ENCODE measurements around the gene FGFBP3. TPM values are rescaled to one million over a fixed set of nuclear protein-coding genes. Genes with fewer than 3 reads are reported as not detected.
A peak's percentile ranks its signal among the peaks of the same experiment; 100 is the strongest.

The FGFBP3 gene
- total RNA-seq, 1 experiment from 2014 or later, result 1.2 TPM

DNA sequence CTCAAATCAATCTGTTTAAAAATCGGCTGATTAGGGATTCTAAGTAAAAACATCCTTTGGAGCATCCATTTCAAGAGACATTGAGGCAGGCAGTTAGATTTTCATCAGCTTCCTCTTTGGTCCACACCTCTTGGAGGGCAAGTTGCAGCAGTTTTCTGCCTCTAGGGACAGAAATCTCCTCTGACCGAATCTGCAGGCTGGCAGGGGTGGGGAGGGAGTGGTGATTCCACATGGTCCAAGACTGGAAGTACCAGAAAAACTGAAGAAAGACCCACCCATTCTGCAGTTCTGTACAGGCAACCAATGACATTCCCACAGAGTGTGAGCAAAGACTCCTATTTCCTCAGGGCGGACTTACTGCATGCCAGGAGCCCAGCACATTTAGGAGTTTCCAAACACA, 29.0 kb downstream of the FGFBP3 start:
- no TSS peak for BruUV-seq (replicated peaks)
- Histone ChIP-seq H3K79me2 (ENCODE audit: insufficient read depth, low read length) (no peaks in the 10 kb centered on the region), H3K36me3 (ENCODE audit: control insufficient read depth in 1 of 2, insufficient read depth in 2 of 2, low read length in 2 of 2) (no peaks in the 10 kb centered on the region), H3K4me1 (ENCODE audit: control insufficient read depth in 1 of 2, insufficient read depth in 2 of 2, low read length in 2 of 2) (no peaks in the 10 kb centered on the region; a peak in 1 of 4 replicates), H3K27ac (ENCODE audit: low read depth, low read length) (no peak overlapping the region), H3K4me3 (replicated peaks in 1 of 2; ENCODE audit: low read depth in 1 of 2, low read length in 2 of 2) (no peak overlapping the region), H3K27me3 (ENCODE audit: insufficient read depth, low read length) (no peaks in the 10 kb centered on the region), H3K4me2 (ENCODE audit: low read length) (no peak overlapping the region), H2AFZ (ENCODE audit: low read depth, low read length, poor library complexity, severe bottlenecking) (no peak overlapping the region), H3K9me2 (ENCODE audit: insufficient read depth) (no peaks in the 10 kb centered on the region), H4K20me1 (ENCODE audit: insufficient read depth) (no peaks in the 10 kb centered on the region), H3K9ac (ENCODE audit: low read length) (no peak overlapping the region), H3K9me3 (ENCODE audit: control insufficient read depth in 1 of 2, insufficient read depth in 1 of 2, low read depth in 1 of 2, low read length in 2 of 2) (no peaks in the 10 kb centered on the region)
- TF ChIP-seq, protein P1, sequence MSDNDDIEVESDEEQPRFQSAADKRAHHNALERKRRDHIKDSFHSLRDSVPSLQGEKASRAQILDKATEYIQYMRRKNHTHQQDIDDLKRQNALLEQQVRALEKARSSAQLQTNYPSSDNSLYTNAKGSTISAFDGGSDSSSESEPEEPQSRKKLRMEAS (IDR thresholded peaks at IDR 0.05), result no peak
- TF ChIP-seq ZNF274 (IDR thresholded peaks at IDR 0.05; ENCODE audit: low read depth, low read length) (no peak), ZFX (IDR thresholded peaks at IDR 0.05) (no peak), SP1 (IDR thresholded peaks at IDR 0.05; ENCODE audit: low read depth) (no peak), JUND (IDR thresholded peaks at IDR 0.05) (no peak), YY1 (IDR thresholded peaks at IDR 0.05; ENCODE audit: extremely low read depth, insufficient replicate concordance, low read depth, low read length) (no peak), TCF7L2 (IDR thresholded peaks at IDR 0.05; ENCODE audit: borderline replicate concordance, extremely low read depth, insufficient read depth, insufficient read length) (no peak), SIN3A (IDR thresholded peaks at IDR 0.05; ENCODE audit: low read depth) (no peak), EZH2 (IDR thresholded peaks at IDR 0.05) (no peak), EZH2phosphoT487 (IDR thresholded peaks at IDR 0.05; ENCODE audit: borderline replicate concordance) (no peak), CBX3 (IDR thresholded peaks at IDR 0.05; ENCODE audit: low read depth) (no peak), FOSL1 (IDR thresholded peaks at IDR 0.05; ENCODE audit: low read depth) (no peak), CEBPB (IDR thresholded peaks at IDR 0.05; ENCODE audit: low read depth) (no peak)
- TF ChIP-seq, protein P2, sequence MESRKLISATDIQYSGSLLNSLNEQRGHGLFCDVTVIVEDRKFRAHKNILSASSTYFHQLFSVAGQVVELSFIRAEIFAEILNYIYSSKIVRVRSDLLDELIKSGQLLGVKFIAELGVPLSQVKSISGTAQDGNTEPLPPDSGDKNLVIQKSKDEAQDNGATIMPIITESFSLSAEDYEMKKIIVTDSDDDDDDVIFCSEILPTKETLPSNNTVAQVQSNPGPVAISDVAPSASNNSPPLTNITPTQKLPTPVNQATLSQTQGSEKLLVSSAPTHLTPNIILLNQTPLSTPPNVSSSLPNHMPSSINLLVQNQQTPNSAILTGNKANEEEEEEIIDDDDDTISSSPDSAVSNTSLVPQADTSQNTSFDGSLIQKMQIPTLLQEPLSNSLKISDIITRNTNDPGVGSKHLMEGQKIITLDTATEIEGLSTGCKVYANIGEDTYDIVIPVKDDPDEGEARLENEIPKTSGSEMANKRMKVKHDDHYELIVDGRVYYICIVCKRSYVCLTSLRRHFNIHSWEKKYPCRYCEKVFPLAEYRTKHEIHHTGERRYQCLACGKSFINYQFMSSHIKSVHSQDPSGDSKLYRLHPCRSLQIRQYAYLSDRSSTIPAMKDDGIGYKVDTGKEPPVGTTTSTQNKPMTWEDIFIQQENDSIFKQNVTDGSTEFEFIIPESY (IDR thresholded peaks at IDR 0.05; ENCODE audit: extremely low read depth, insufficient replicate concordance, low read length), result no peak
- TF ChIP-seq, protein P3, sequence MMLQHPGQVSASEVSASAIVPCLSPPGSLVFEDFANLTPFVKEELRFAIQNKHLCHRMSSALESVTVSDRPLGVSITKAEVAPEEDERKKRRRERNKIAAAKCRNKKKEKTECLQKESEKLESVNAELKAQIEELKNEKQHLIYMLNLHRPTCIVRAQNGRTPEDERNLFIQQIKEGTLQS (IDR thresholded peaks at IDR 0.05), result no peak
- TF ChIP-seq, protein P4, sequence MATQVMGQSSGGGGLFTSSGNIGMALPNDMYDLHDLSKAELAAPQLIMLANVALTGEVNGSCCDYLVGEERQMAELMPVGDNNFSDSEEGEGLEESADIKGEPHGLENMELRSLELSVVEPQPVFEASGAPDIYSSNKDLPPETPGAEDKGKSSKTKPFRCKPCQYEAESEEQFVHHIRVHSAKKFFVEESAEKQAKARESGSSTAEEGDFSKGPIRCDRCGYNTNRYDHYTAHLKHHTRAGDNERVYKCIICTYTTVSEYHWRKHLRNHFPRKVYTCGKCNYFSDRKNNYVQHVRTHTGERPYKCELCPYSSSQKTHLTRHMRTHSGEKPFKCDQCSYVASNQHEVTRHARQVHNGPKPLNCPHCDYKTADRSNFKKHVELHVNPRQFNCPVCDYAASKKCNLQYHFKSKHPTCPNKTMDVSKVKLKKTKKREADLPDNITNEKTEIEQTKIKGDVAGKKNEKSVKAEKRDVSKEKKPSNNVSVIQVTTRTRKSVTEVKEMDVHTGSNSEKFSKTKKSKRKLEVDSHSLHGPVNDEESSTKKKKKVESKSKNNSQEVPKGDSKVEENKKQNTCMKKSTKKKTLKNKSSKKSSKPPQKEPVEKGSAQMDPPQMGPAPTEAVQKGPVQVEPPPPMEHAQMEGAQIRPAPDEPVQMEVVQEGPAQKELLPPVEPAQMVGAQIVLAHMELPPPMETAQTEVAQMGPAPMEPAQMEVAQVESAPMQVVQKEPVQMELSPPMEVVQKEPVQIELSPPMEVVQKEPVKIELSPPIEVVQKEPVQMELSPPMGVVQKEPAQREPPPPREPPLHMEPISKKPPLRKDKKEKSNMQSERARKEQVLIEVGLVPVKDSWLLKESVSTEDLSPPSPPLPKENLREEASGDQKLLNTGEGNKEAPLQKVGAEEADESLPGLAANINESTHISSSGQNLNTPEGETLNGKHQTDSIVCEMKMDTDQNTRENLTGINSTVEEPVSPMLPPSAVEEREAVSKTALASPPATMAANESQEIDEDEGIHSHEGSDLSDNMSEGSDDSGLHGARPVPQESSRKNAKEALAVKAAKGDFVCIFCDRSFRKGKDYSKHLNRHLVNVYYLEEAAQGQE (IDR thresholded peaks at IDR 0.05; ENCODE audit: low read depth), result no peak
- TF ChIP-seq, protein P5, sequence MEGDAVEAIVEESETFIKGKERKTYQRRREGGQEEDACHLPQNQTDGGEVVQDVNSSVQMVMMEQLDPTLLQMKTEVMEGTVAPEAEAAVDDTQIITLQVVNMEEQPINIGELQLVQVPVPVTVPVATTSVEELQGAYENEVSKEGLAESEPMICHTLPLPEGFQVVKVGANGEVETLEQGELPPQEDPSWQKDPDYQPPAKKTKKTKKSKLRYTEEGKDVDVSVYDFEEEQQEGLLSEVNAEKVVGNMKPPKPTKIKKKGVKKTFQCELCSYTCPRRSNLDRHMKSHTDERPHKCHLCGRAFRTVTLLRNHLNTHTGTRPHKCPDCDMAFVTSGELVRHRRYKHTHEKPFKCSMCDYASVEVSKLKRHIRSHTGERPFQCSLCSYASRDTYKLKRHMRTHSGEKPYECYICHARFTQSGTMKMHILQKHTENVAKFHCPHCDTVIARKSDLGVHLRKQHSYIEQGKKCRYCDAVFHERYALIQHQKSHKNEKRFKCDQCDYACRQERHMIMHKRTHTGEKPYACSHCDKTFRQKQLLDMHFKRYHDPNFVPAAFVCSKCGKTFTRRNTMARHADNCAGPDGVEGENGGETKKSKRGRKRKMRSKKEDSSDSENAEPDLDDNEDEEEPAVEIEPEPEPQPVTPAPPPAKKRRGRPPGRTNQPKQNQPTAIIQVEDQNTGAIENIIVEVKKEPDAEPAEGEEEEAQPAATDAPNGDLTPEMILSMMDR (IDR thresholded peaks at IDR 0.05 in 2 of 3, conservative IDR thresholded peaks at IDR 0.05 in 1 of 3; ENCODE audit: borderline replicate concordance in 1 of 3, insufficient read depth in 1 of 3, low read depth in 2 of 3, low read length in 2 of 3), result no peak
- DNase-seq (ENCODE audit: low read depth, low spot score), result no peak
- RAD21 ChIA-PET (ENCODE audit: low non-redundant PET in 1 of 2, low total read pairs in 2 of 2, uncharacterized antibody in 2 of 2, unreplicated experiment in 2 of 2), result interaction anchor here in 1 of 2 experiments (0.6 kb wide), 1 partner anchor 47 kb away, joined by 4 read pairs; no protein-coding TSS in a partner anchor
- intact Hi-C loops (cut with micrococcal nuclease), result no loop called here
- ATAC-seq, result peak; percentile 69
- POLR2A ChIA-PET, result no interaction called here
- CTCF ChIA-PET, result no interaction called here

Measured in HCT116 (cell line).